GM21529 (cell line): ENCODE data around the gene TUBA3D.
"Not testable (repeated sequence)": the region's sequence is repeated elsewhere in the genome, so short reads cannot be mapped to it uniquely, and the experiment has no call there.

Source experiments
- ATAC-seq: cut with Tn5 transposase; IDR thresholded peaks from one replicate; pipeline ENCODE4 v1.9.1; 2021; ENCODE audit not compliant: unreplicated experiment

Gene TUBA3D

GRCh38 chr2:131475831-131476230, at the start of gene TUBA3D:
Gene TUBA3D, plus strand, starts transcription at chr2:131476119. Its CDS starts 81 bp downstream, at chr2:131476200.
- no peak for ATAC-seq

DNA sequence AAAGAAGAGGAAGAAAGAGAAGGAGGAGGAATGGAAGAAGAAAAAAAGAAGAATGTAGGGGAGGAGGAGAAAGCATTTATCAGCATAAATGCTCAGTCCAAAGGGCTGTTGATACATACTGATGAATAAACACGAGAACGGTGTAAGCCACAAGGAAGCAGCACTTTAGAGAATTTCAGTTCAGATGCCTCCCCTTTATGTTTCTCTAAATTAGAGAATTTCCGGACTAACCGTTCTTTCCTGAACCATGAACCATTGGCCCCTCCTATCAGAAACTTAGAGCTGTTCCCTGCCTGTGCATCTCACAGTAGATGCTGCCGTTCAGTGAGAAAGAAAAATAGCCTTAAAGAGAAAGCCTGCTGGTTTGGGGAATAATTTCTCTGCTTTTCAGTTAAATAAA, 49.2 kb upstream of the TUBA3D start:
- no peak for ATAC-seq

DNA sequence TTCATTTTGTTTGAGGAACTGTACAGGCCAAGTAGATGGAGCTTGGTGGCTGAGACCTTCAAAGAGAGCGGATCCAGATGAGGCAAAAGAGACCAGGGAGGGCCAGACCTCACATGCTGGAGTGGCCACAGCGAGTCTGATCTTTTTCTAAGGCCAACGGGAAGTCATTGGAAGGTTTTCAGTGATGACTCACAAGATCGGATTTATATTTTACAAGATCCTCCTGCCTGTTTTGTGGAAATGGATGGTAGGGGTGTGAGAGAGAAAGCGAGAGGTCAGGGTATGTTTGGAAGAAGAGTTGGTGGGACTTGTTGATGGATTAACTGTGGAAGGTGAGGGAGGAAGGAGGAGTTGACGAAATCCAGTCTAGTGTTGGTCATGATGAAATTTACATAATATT, 44.6 kb upstream of the TUBA3D start:
- ATAC-seq = no peak

- ATAC-seq = peak; percentile 95
Observed at GRCh38 chr2:131440742-131441468, 35.0 kb upstream of the TUBA3D start.

GRCh38 chr2:131444736-131445514, 31.0 kb upstream of the TUBA3D start:
- ATAC-seq = not testable (repeated sequence)

DNA sequence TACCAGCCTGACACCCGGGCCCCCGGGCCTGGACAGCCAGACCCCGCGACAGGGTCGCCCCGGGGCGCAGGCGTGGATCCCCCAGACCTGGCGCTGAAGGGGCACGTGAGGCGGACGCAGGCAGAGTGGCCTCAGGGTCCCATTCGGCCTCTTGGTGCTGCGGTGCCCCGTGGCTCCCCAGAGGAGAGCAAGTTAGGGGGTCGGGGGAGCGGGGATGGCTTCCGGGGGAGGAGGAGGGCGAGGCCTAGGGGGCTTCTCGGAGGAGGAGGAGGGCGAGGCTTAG, 30.5 kb upstream of the TUBA3D start:
- ATAC-seq = not testable (repeated sequence)

GRCh38 chr2:131445896-131446295, 30.0 kb upstream of the TUBA3D start:
- ATAC-seq = no peak

DNA sequence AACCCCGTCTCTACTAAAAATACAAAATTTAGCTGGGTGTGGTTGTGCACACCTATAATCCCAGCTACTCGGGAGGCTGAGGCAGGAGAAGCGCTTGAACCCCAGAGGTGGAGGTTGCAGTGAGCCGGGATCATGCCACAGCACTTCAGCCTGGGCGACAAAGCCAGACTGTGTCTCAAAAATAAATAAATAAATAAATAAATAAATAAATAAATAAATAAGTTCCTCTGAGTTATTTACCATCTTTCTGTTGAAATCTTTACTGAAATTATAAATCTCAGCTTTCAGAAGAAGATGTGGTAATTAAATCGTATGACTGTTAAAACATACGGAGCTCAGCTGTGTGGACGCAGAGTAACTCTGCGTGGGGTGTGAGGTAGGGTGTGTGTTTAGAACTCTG, 27.9 kb upstream of the TUBA3D start:
- ATAC-seq = not testable (repeated sequence)

- ATAC-seq = peak; percentile 97
Observed at GRCh38 chr2:131451265-131451949, 24.5 kb upstream of the TUBA3D start.

- ATAC-seq = not testable (repeated sequence)
Observed at GRCh38 chr2:131454914-131455313, 21.0 kb upstream of the TUBA3D start.

DNA sequence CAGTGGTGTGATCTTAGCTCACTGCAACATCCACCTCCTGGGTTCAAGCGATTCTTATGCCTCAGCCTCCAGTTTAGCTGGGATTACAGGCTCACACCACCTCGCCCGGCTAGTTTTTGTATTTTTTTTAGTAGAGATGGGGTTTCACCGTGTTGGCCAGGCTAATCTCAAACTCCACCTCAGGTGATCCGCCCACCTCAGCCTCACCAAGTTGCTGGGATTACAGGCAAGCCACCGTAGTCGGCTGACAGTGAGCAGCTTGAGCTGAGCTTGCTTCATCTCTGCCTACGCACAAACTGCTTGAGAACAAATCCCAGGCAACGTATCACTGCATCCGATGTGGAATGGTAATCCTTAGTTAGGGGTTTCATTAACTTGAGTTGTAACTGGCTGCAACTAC, 8.2 kb upstream of the TUBA3D start:
- not testable (repeated sequence) for ATAC-seq

- ATAC-seq = not testable (repeated sequence)
Observed at GRCh38 chr2:131470944-131471343, 5.0 kb upstream of the TUBA3D start.

DNA sequence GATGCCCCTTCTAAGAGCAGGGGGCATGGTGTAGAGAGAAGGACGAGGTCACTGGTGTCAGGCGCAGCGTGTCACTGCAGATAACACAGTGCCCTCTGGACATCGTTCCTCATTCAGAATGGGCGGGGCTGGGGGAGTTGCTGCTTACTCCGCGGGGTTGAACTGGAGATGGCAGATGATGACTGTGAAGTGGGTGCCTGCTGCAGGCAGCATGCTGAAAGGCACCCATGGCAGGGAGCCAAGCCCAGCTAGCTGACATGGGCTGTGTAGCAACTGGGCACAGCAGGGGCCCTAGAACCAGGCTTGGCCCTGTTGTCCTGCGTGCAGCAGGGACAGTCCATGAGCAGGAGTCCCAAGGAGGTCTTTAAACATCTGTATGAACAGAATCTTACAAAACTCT, 4.3 kb upstream of the TUBA3D start:
- ATAC-seq = not testable (repeated sequence)

DNA sequence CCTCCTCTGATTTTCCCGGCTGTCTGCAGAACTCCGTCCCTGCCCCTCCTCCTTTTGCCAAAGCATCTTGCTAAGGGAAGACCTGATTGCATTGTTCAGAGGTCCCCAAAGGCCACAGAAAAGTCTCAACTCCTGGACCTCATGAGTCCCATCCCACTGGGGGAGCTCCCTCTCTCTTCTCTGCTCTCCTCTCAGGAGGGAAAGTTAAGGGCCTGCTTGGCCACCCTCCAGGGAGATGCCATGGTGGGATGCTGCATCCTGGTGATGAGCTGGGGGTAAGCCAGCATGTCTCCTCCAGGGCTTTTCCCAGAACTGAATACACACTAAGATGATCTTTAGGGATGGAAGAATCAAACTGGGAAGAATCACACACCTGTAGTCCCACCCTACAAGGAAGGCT, 2.7 kb upstream of the TUBA3D start:
- not testable (repeated sequence) for ATAC-seq

DNA sequence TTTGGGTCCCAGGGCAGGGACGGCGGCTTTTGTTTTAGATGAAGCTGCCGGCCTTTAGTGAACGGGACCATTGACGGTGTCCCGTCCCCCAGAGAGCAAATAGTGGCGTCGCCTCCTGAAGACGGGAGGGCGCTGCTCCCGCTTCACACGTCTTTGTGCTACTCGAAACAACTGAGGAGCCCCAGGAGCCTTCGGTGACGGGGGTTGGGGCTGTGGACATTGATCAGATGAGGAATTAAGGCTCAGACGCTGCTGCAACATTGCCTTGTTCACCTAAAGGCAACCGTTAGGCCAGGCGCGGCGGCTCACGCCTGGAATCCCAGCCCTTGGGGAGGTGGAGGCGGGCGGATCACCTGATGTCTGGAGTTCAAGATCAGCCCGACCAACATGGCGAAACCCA, 444 bp downstream of the TUBA3D start:
- ATAC-seq = not testable (repeated sequence)

DNA sequence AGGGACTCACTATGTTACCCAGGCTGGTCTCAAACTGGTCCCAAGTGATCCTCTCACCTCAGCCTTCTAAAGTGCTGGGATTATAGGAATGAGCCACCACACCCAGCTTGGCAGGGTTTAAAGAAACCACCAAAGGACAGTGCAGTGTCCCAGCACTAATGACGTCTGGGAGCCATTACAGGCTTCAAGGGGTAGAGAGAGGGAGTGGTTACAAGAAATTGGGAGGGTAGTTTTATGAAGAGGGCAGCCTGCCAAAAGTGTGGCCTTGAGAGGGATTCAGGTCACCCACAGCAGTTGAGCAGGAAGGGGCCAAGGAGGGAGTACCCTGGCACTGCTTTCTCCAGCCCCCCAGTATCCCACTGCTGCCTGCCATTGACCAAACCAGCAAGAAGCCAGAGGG, 1.3 kb downstream of the TUBA3D start:
- ATAC-seq = not testable (repeated sequence)

- ATAC-seq = not testable (repeated sequence)
Observed at GRCh38 chr2:131478074-131478849, 2.3 kb downstream of the TUBA3D start.

GRCh38 chr2:131478850-131479461, 3.0 kb downstream of the TUBA3D start:
- not testable (repeated sequence) for ATAC-seq

DNA sequence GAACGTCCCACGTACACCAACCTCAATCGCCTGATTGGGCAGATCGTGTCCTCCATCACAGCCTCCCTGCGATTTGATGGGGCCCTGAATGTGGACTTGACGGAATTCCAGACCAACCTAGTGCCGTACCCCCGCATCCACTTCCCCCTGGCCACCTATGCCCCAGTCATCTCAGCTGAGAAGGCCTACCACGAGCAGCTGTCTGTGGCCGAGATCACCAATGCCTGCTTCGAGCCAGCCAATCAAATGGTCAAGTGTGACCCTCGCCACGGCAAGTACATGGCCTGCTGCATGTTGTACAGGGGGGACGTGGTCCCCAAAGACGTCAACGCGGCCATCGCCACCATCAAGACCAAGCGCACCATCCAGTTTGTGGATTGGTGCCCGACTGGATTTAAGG, 4.4 kb downstream of the TUBA3D start:
- not testable (repeated sequence) for ATAC-seq

DNA sequence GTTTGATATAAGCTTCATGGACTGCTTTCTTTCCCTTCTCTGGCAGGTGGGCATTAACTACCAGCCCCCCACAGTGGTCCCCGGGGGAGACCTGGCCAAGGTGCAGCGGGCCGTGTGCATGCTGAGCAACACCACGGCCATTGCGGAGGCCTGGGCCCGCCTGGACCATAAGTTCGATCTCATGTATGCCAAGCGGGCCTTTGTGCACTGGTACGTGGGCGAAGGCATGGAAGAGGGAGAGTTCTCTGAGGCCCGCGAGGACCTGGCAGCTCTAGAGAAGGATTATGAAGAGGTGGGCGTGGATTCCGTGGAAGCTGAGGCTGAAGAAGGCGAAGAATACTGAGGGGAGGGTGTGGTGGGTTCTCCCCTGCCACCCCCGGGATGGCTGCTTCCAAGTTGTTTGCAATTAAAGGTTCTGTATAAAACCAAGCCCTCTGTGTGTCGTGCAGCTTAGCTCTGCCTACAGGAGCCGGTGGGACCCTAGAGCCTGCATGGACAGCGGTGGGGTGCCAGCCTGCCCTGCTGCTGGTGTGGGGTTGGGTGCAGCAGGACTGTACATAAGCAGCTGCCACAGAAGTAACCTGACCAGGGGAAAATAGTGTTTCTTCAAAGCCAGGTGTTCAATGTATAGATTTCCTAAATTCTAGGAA, 6.7 kb downstream of the TUBA3D start:
- ATAC-seq = not testable (repeated sequence)
